ENCODE data around the gene SMG1. TPM values are rescaled to one million over a fixed set of nuclear protein-coding genes. Genes with fewer than 3 reads are reported as not detected.
"Not testable (repeated sequence)": the region's sequence is repeated elsewhere in the genome, so short reads cannot be mapped to it uniquely, and the experiment has no call there.

SMG1 gene
- total RNA-seq (2021; ENCODE audit: unreplicated experiment) (72.7 TPM), Bru-seq, nascent RNA (percentile 90 among the genes with signal in this experiment), BruChase-seq, experiment 1, labeled RNA remaining after a 6-hour chase (percentile 96 among the genes with signal in this experiment), BruChase-seq, experiment 2, labeled RNA remaining after a 2-hour chase (percentile 95 among the genes with signal in this experiment)
- 18.5 and 18.8 TPM in 2 replicates for polyA plus RNA-seq (2012)
- long read RNA-seq, partial matches to known transcripts: 17 of 29 reads
- long read RNA-seq, other reads (novel, unspliced or antisense): 11 of 29 reads

DNA sequence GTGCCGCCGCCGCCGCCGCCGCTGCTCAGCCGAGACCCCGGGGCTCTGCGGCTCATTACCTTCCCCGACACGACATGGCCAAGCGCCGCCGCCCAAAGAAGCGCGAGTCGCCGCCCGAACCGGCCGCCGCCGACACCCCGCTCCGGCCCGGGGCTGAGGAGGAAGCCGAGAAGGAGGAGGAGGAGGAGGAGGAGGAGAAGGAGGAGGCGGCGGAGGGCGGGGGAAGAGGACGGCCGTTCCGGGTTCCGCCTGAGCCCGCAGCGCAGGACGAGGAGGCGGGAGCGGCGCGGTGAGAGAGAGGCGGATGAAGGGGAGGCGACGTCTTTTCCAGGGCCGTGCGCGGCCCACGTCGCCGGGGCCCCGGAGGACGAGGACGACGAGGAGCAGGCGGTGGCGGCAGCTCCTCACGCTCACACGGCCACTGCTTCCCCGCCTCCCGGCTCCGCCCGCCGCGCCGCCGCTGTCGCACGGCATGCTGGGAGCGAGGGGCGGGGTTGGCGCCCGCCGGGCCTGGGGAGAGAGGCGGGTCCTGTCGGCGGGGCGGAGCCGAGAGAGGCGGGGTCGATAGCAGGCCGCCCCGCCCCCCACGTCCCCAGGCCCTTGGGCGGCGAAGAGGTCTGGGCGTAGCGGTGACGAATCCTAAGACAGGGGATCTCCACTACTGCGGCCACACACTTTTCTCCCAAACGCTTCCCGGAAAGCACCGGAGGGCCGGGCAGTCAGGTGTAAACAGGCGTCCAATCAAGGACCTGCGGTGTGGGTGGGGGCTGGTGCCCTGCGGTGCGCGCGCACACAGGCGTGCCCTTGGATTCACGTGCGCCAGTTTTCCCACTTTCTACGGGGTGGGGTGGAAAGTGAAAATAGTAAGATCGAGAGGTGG is at the start of gene SMG1:
Gene SMG1 (minus strand): TSS at position 423 of the 880 bp plus-strand sequence. CDS start 367 bp downstream, at position 56.
- intact Hi-C loops (cut with micrococcal nuclease): loop anchor here (2.0 kb wide), 1 partner anchor 43 kb away; no protein-coding TSS in a partner anchor
- H4K20me1 ChIP-seq (ENCODE audit: insufficient read depth); H3K27me3 ChIP-seq (ENCODE audit: insufficient read depth, low read length); H3K9me2 ChIP-seq (ENCODE audit: insufficient read depth); RAD21 ChIA-PET (ENCODE audit: low non-redundant PET in 1 of 2, low total read pairs in 2 of 2, uncharacterized antibody in 2 of 2, unreplicated experiment in 2 of 2); H3K36me3 ChIP-seq (ENCODE audit: control insufficient read depth in 1 of 2, insufficient read depth in 2 of 2, low read length in 2 of 2); BruUV-seq (replicated peaks); POLR2A ChIA-PET; H3K9me3 ChIP-seq (ENCODE audit: control insufficient read depth in 1 of 2, insufficient read depth in 1 of 2, low read depth in 1 of 2, low read length in 2 of 2); CTCF ChIA-PET: not testable (repeated sequence)
- TF ChIP-seq MAX (IDR thresholded peaks at IDR 0.05): peak; percentile 96
- TF ChIP-seq ZFX (IDR thresholded peaks at IDR 0.05): peak; percentile 44
- peak; percentile 67 for TF ChIP-seq POLR2AphosphoS5 (IDR thresholded peaks at IDR 0.05; ENCODE audit: low read depth, low read length)
- TF ChIP-seq SP1 (IDR thresholded peaks at IDR 0.05; ENCODE audit: low read depth): peak; percentile 60
- peak; percentile 83 for TF ChIP-seq SIN3A (IDR thresholded peaks at IDR 0.05; ENCODE audit: low read depth)
- Histone ChIP-seq H3K9ac (ENCODE audit: low read length) (peak within 1 kb of the TSS; percentile 86), H3K79me2 (ENCODE audit: insufficient read depth, low read length) (peaks cover 43% of the 10 kb centered on the region), H3K4me1 (ENCODE audit: control insufficient read depth in 1 of 2, insufficient read depth in 2 of 2, low read length in 2 of 2) (peaks cover 5 to 20% of the 10 kb centered on the region in 2 experiments), H3K4me3 (replicated peaks in 1 of 2; ENCODE audit: low read depth in 1 of 2, low read length in 2 of 2) (peak within 1 kb of the TSS; percentile 50 to 76), H3K27ac (ENCODE audit: low read depth, low read length) (peak within 1 kb of the TSS; percentile 68), H3K4me2 (ENCODE audit: low read length) (peak within 1 kb of the TSS; percentile 84), H2AFZ (ENCODE audit: low read depth, low read length, poor library complexity, severe bottlenecking) (peak within 1 kb of the TSS; percentile 13)
- ATAC-seq (peak; percentile 90), DNase-seq (ENCODE audit: low read depth, low spot score) (peak; percentile 89)

DNA sequence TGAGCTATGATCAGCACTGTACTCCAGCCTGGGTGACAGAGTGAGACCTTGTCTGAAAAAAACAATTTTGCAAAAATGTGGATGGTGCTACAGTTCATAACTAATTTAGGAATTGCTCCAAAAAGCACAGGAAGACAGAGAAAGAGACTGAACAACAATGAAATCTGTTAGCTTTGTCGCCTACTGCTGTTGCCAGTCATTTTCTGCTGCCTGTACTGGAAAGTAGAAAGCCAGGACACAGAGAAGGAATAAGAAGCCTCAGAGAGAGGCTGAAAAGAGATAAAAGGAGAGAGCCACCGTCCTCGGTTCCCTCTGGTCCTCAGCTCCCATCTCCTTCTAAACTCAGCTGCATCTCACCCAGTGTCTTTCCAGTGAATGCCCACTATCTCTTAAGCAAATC is 48.9 kb upstream of the SMG1 start:
- intact Hi-C loops (cut with micrococcal nuclease): no loop called here
- BruUV-seq (replicated peaks): no TSS peak
- H3K27ac ChIP-seq (ENCODE audit: low read depth, low read length): no peak overlapping the region
- ATAC-seq (no peak), DNase-seq (ENCODE audit: low read depth, low spot score) (no peak)
- no peak overlapping the region for H3K9ac ChIP-seq (ENCODE audit: low read length)
- CTCF ChIA-PET: interaction anchor here (2.9 kb wide), 1 partner anchor 9 kb away, joined by 13 read pairs; the partner anchor contains the start of gene TMC7
- H3K79me2 ChIP-seq (ENCODE audit: insufficient read depth, low read length): no peaks in the 10 kb centered on the region
- POLR2A ChIA-PET: interaction anchor here (0.7 kb wide), 2 partner anchors 9 to 24 kb away, joined by 3 to 4 read pairs; partner anchors contain the start of gene TMC7
- H3K9me3 ChIP-seq (ENCODE audit: control insufficient read depth in 1 of 2, insufficient read depth in 1 of 2, low read depth in 1 of 2, low read length in 2 of 2): no peaks in the 10 kb centered on the region
- no peaks in the 10 kb centered on the region for H4K20me1 ChIP-seq (ENCODE audit: insufficient read depth)
- H3K27me3 ChIP-seq (ENCODE audit: insufficient read depth, low read length): no peaks in the 10 kb centered on the region; the same call in 1 of the 2 replicates
- H3K9me2 ChIP-seq (ENCODE audit: insufficient read depth): no peaks in the 10 kb centered on the region
- RAD21 ChIA-PET (ENCODE audit: low non-redundant PET in 1 of 2, low total read pairs in 2 of 2, uncharacterized antibody in 2 of 2, unreplicated experiment in 2 of 2): no interaction called here
- TF ChIP-seq POLR2A (IDR thresholded peaks at IDR 0.05; ENCODE audit: borderline replicate concordance, extremely low read depth, insufficient read depth, insufficient read length): no peak
- no peak for TF ChIP-seq FOSL1 (IDR thresholded peaks at IDR 0.05; ENCODE audit: low read depth)
- TF ChIP-seq MAX (IDR thresholded peaks at IDR 0.05): no peak
- TF ChIP-seq SIN3A (IDR thresholded peaks at IDR 0.05; ENCODE audit: low read depth): no peak
- no peak for TF ChIP-seq POLR2AphosphoS5 (IDR thresholded peaks at IDR 0.05; ENCODE audit: low read depth, low read length)
- no peak for TF ChIP-seq SRF (IDR thresholded peaks at IDR 0.05; ENCODE audit: low read depth)
- no peak for TF ChIP-seq CTCF (IDR thresholded peaks at IDR 0.05 in 2 of 3, conservative IDR thresholded peaks at IDR 0.05 in 1 of 3; ENCODE audit: borderline replicate concordance in 1 of 3, insufficient read depth in 1 of 3, low read depth in 2 of 3, low read length in 2 of 3)
- no peak for TF ChIP-seq ELF1 (IDR thresholded peaks at IDR 0.05; ENCODE audit: borderline replicate concordance, low read depth)
- no peak for TF ChIP-seq CEBPB (IDR thresholded peaks at IDR 0.05; ENCODE audit: low read depth)
- no peak for TF ChIP-seq RAD21 (IDR thresholded peaks at IDR 0.05; ENCODE audit: low read depth)
- no peaks in the 10 kb centered on the region for H3K4me1 ChIP-seq (ENCODE audit: control insufficient read depth in 1 of 2, insufficient read depth in 2 of 2, low read length in 2 of 2)
- no peak overlapping the region for H3K4me2 ChIP-seq (ENCODE audit: low read length)
- no peak overlapping the region for H2AFZ ChIP-seq (ENCODE audit: low read depth, low read length, poor library complexity, severe bottlenecking)
- no peak overlapping the region for H3K4me3 ChIP-seq (replicated peaks in 1 of 2; ENCODE audit: low read depth in 1 of 2, low read length in 2 of 2)
- no peaks in the 10 kb centered on the region for H3K36me3 ChIP-seq (ENCODE audit: control insufficient read depth in 1 of 2, insufficient read depth in 2 of 2, low read length in 2 of 2)

Measured in HCT116 (cell line).